ENCODE measurements around the gene MADD.

Gene MADD

GRCh38 chr11:47345890-47346563 lies 76.1 kb downstream of the MADD start:
- H3K4me3 Mint-ChIP-seq, result no peak overlapping the region
- no peaks in the 10 kb centered on the region for H3K9me3 Mint-ChIP-seq
- TF ChIP-seq CTCF (IDR thresholded peaks at IDR 0.05; ENCODE audit: unreplicated experiment in 3 of 3), result no peak
- peaks cover 9% of the 10 kb centered on the region for H3K27me3 Mint-ChIP-seq (ENCODE audit: low read depth)
- H3K4me1 Mint-ChIP-seq, result peaks cover 7% of the 10 kb centered on the region
- H3K27ac Mint-ChIP-seq, result no peak overlapping the region
- H3K36me3 Mint-ChIP-seq (ENCODE audit: low read depth), result no peaks in the 10 kb centered on the region

- Mint-ChIP-seq H3K9me3 (no peaks in the 10 kb centered on the region), H3K4me1 (no peaks in the 10 kb centered on the region), H3K27ac (no peak overlapping the region), H3K4me3 (no peak overlapping the region), H3K36me3 (ENCODE audit: low read depth) (no peaks in the 10 kb centered on the region), H3K27me3 (ENCODE audit: low read depth) (peaks cover 6% of the 10 kb centered on the region)
- TF ChIP-seq CTCF (IDR thresholded peaks at IDR 0.05; ENCODE audit: unreplicated experiment in 3 of 3), result no peak
Observed at GRCh38 chr11:47347137-47347536, 77.2 kb downstream of the MADD start.

DNA sequence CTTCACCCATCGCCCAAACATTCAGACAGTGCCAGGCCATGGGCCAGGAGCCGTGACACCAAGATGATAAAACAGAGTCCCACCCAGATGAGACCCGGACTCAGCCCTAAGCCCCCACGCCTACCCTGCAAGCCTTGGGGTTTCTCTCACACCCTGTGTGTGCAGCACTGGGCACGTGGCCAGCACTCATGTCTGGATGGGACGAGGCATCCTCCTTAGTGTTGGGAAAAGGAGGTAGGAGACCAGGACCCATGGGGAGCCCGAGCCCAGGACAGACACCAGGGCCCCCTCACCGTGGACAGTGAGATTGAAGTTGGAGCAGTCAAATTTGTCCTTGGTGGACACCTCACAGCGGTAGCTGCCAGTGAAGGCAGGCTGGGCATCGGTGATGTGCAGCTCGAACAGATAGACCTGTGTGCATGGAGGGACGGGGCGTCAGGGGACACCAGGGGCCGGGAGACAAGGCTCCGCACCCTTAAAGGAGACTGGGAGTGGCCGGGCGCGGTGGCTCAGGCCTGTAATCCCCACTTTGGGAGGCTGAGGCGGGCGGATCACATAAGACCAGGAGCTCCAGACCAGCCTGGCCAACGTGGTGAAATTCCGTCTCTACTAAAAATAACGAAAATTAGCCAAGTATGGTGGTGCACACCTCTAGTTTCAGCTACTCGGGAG lies 78.3 kb downstream of the MADD start:
- Mint-ChIP-seq H3K4me1 (no peaks in the 10 kb centered on the region), H3K9me3 (no peaks in the 10 kb centered on the region), H3K27me3 (ENCODE audit: low read depth) (peaks cover 3% of the 10 kb centered on the region), H3K4me3 (no peak overlapping the region), H3K36me3 (ENCODE audit: low read depth) (no peaks in the 10 kb centered on the region), H3K27ac (no peak overlapping the region)
- TF ChIP-seq CTCF (IDR thresholded peaks at IDR 0.05; ENCODE audit: unreplicated experiment in 3 of 3), result no peak

GRCh38 chr11:47348859-47349258 lies 78.9 kb downstream of the MADD start:
- Mint-ChIP-seq H3K36me3 (ENCODE audit: low read depth) (no peaks in the 10 kb centered on the region), H3K4me3 (no peak overlapping the region), H3K4me1 (no peaks in the 10 kb centered on the region), H3K27ac (no peak overlapping the region), H3K27me3 (ENCODE audit: low read depth) (peaks cover 3% of the 10 kb centered on the region), H3K9me3 (no peaks in the 10 kb centered on the region)
- peak in 2 of 3 experiments; percentile 14 to 38 for TF ChIP-seq CTCF (IDR thresholded peaks at IDR 0.05; ENCODE audit: unreplicated experiment in 3 of 3)

DNA sequence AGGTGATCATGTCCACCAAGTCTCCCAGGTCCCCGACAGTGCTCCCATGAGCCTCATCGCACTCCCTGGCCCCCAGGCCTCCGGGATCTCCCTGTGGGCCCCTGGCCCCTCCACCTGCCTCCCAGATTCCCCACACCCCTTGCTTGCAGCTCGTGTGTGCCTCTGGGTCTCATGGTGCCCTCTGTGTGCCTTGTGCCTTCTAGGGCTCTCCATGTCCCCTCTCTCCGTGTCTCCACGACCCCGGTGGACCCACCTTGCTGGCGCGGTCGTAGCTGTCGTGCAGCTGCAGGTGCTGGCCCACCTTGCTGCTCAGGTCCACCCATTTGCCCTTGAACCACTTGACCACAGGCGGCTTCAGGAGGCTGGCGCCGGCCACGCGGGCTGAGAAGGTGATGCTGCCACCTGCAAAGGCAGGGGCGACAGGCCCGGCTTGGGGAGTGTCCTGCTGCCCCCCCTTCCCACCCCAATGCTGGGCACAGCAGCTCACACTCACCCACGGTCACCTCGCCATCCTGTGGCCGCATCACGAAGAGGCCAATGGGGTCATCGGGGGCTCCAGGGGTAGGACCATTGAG lies 79.7 kb downstream of the MADD start:
- Mint-ChIP-seq H3K27ac (no peak overlapping the region), H3K27me3 (ENCODE audit: low read depth) (peaks cover 3% of the 10 kb centered on the region), H3K4me1 (no peaks in the 10 kb centered on the region), H3K36me3 (ENCODE audit: low read depth) (no peaks in the 10 kb centered on the region), H3K4me3 (no peak overlapping the region), H3K9me3 (no peaks in the 10 kb centered on the region)
- TF ChIP-seq CTCF (IDR thresholded peaks at IDR 0.05; ENCODE audit: unreplicated experiment in 3 of 3), result no peak
